Progenitor cell of endocrine pancreas (in vitro differentiated cells): ENCODE data around the gene SLC36A4. TPM values are rescaled to one million over a fixed set of nuclear protein-coding genes. Genes with fewer than 3 reads are reported as not detected.

ENCODE experiments used
- DNase-seq: peaks from one replicate; pipeline ENCODE4 v3.0.0; 2021; ENCODE audit warnings: low spot score; ENCODE audit not compliant: unreplicated experiment
- H3K27ac Mint-ChIP-seq: 2 replicates; pipeline ENCODE4 v1.8.0; 2021; ENCODE audit warnings: mild to moderate bottlenecking, moderate library complexity, mixed read lengths
- H3K27me3 Mint-ChIP-seq: 2 replicates; pipeline ENCODE4 v1.8.0; 2021; ENCODE audit warnings: mixed read lengths
- H3K36me3 Mint-ChIP-seq: 2 replicates; pipeline ENCODE4 v1.8.0; 2022; ENCODE audit warnings: mixed read lengths; ENCODE audit not compliant: insufficient read depth
- H3K4me1 Mint-ChIP-seq: 2 replicates; pipeline ENCODE4 v1.8.0; 2021; ENCODE audit warnings: low read depth, mixed read lengths
- H3K4me3 Mint-ChIP-seq: 2 replicates; pipeline ENCODE4 v1.8.0; 2021; ENCODE audit warnings: low read depth, mild to moderate bottlenecking, moderate library complexity, mixed read lengths
- H3K9me3 Mint-ChIP-seq: 2 replicates; pipeline ENCODE4 v1.8.0; 2021; ENCODE audit warnings: low read depth, mixed read lengths
- total RNA-seq: library from RNA; stranded (reverse); gene quantifications from 2 replicates; pipeline ENCODE4 v1.2.1, GENCODE V29; 2021
- TF ChIP-seq, protein P1 (sequence below): fragments of 200-600 bp; sonication (generic); IDR thresholded peaks from one replicate; pipeline ENCODE4 v1.5.0; 2021; ENCODE audit warnings: antibody characterized with exemption, mild to moderate bottlenecking; ENCODE audit not compliant: unreplicated experiment

SLC36A4 gene
- total RNA-seq, 1 donor from 2014 or later = 36.4 TPM

DNA sequence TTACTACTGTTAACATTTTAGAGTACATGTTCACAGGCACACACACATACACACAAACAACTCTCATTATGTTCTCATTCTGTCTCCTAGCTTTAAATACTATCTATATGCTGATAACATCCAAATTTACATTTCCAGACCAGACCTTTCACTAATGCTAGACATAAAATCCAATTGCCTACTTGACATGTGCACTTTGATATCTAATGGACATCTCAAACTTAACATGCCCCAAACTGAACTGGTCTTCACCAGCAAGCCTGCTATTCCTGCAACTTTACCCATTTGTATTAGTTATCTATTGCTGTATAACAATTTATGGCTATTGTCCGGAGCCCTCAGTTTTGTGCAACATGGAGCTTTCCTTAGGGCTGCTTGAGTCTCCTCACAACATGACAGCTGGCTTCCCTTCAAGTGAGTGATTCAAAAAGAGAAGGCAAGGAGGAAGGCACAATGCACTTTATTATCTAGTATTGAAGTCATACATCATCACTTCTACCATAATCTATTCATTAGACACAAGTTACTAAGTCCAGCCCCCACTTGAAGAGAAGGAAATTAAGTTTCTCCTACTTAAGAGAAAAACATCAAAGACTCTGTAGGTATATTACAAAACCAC, 3.0 kb downstream of the SLC36A4 start:
- Mint-ChIP-seq H3K27ac (no peak overlapping the region), H3K27me3 (no peaks in the 10 kb centered on the region), H3K4me3 (no peak overlapping the region), H3K9me3 (no peaks in the 10 kb centered on the region), H3K36me3 (peaks cover 7% of the 10 kb centered on the region), H3K4me1 (peaks cover 10% of the 10 kb centered on the region)
- TF ChIP-seq, protein P1, sequence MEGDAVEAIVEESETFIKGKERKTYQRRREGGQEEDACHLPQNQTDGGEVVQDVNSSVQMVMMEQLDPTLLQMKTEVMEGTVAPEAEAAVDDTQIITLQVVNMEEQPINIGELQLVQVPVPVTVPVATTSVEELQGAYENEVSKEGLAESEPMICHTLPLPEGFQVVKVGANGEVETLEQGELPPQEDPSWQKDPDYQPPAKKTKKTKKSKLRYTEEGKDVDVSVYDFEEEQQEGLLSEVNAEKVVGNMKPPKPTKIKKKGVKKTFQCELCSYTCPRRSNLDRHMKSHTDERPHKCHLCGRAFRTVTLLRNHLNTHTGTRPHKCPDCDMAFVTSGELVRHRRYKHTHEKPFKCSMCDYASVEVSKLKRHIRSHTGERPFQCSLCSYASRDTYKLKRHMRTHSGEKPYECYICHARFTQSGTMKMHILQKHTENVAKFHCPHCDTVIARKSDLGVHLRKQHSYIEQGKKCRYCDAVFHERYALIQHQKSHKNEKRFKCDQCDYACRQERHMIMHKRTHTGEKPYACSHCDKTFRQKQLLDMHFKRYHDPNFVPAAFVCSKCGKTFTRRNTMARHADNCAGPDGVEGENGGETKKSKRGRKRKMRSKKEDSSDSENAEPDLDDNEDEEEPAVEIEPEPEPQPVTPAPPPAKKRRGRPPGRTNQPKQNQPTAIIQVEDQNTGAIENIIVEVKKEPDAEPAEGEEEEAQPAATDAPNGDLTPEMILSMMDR = no peak
- no peak for DNase-seq

DNA sequence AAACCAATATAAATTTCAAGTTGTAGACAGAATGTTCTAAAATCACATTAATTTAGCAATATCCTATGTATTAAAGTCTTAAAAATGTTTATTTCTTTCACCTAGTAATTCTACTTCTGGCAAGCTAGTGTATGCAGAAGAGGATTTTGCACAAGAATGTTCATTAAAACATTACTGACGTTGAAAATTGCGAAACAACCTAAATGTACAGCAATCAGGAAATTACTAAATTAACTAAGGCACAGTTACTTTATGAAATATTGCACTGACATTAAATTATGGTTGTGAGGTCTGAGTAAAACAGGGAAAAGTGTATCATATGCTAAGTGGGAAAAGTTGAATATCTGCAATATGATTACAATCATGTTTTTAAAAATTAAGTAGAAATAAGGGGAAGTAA, 4.1 kb downstream of the SLC36A4 start:
- no peak overlapping the region for H3K4me3 Mint-ChIP-seq
- TF ChIP-seq, protein P1 = no peak
- no peak overlapping the region for H3K27ac Mint-ChIP-seq
- no peaks in the 10 kb centered on the region for H3K9me3 Mint-ChIP-seq
- DNase-seq = no peak
- no peaks in the 10 kb centered on the region for H3K27me3 Mint-ChIP-seq
- H3K36me3 Mint-ChIP-seq = peaks cover 10% of the 10 kb centered on the region
- peaks cover 10% of the 10 kb centered on the region for H3K4me1 Mint-ChIP-seq

DNA sequence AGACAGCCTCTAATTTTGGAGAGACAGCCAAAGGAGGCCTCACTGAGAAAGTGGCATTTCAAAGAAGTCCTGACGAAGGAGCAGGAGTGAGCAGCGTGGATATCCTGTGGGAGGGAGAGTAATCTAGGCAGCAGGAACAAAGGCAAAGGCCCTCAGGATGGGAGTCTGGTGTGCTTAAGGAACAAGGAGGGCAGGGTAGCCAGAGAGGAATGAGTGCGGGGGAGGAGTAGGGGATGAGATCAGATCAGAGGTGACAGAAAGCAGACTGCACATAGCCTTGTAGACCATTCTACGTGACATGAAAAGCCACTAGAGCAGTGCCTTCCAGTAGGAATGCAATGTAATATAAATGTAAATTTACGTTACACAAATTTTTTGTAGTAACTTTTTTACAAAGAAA, 5.6 kb downstream of the SLC36A4 start:
- Mint-ChIP-seq H3K9me3 (peaks cover 14% of the 10 kb centered on the region), H3K27ac (peak overlapping the region; percentile 17), H3K4me3 (peak overlapping the region; percentile 7), H3K36me3 (peaks cover 23% of the 10 kb centered on the region), H3K27me3 (no peaks in the 10 kb centered on the region), H3K4me1 (peaks cover 9% of the 10 kb centered on the region)
- no peak for DNase-seq
- TF ChIP-seq, protein P1 = no peak

DNA sequence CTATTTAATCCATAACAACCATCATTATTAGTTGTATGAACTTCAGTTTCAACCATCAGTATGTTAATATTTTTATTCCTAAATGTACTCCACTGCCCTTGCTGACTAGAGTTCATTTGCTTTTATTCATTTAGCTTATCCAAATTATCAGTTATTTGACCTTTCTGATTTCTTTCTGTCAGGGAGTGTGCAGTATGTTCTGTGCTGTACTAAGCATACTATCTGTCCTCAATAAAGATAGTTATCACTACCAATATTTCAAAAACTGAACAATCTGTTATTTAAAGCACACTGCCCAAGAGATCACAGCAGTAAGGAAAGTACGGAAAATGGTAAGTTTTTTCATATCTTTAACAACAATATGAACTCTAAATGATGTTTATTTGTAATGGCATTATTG, 8.3 kb downstream of the SLC36A4 start:
- no peak for DNase-seq
- H3K9me3 Mint-ChIP-seq = peaks cover 27% of the 10 kb centered on the region
- TF ChIP-seq, protein P1 = no peak
- H3K4me3 Mint-ChIP-seq = no peak overlapping the region
- H3K4me1 Mint-ChIP-seq = peaks cover 2% of the 10 kb centered on the region
- H3K27ac Mint-ChIP-seq = no peak overlapping the region
- H3K27me3 Mint-ChIP-seq = no peaks in the 10 kb centered on the region
- peaks cover 33% of the 10 kb centered on the region for H3K36me3 Mint-ChIP-seq

DNA sequence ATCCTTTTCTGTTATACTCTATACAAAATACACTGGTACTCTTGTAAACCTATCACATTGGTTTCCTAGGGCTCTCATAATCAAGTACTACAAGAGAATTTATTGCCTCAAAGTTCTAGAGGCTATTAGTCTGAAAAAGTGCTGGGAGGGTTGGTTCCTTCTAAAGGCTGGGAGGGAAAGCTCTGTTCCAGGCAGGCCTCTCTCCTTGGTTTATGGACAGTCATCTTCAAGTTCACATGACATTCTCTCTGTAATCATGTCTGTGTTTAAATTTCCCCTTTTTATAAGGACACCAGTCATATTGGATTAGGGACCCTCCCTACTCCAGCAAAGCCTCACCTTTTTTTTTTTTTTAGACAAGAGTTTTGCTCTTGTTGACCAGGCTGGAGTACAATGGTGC, 9.1 kb downstream of the SLC36A4 start:
- Mint-ChIP-seq H3K4me3 (no peak overlapping the region), H3K36me3 (peaks cover 35% of the 10 kb centered on the region), H3K9me3 (peaks cover 27% of the 10 kb centered on the region), H3K27ac (no peak overlapping the region), H3K4me1 (peaks cover 2% of the 10 kb centered on the region), H3K27me3 (no peaks in the 10 kb centered on the region)
- no peak for DNase-seq
- TF ChIP-seq, protein P1 = no peak
